GM19193 (cell line): Measurements from ENCODE around the gene CPNE9.

Experiments used
- POLR2A ChIP-seq: IDR thresholded peaks from 4 replicates; pipeline ENCODE4 v1.6.1; 2011; ENCODE audit not compliant: insufficient read depth, insufficient read length; ENCODE audit errors: extremely low read depth

The CPNE9 gene

DNA sequence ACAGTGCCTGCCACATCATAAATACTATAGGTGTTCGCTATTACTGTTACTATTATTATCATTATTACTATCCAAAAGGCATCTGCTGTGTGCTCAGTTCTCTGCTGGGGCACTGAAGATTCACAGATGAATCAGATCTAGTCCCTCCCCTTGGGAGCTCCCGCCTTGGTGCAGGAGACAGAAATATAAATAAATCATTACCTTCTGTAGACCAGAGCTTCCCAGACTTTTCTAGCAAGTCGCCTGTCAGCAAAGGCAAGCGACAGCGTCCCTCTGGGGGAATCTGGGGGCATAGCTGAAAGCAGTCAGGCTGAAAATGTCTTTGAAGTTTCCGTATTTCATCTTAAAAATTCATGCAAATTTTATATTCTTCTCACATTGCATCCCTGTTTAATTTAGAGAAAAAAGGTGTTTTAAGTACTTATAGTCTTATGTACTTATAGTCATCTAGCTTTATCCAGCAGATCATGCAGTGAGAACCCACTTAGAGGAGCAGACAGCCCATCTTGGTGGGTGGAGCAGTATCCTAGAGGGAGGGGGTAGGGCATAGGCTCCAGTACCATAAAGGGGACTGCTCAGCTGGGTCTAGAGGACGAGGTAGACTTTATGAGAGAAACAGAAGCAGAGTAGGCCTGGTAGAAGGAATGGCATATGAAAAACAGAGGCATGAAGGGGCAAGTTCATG lies 17.5 kb downstream of the CPNE9 start:
- TF ChIP-seq POLR2A: no peak

- no peak for TF ChIP-seq POLR2A
These were observed 18.0 kb downstream of the CPNE9 start for GRCh38 chr3:9721700-9722060.

GRCh38 chr3:9725775-9726515 lies 22.3 kb downstream of the CPNE9 start:
- TF ChIP-seq POLR2A: no peak

DNA sequence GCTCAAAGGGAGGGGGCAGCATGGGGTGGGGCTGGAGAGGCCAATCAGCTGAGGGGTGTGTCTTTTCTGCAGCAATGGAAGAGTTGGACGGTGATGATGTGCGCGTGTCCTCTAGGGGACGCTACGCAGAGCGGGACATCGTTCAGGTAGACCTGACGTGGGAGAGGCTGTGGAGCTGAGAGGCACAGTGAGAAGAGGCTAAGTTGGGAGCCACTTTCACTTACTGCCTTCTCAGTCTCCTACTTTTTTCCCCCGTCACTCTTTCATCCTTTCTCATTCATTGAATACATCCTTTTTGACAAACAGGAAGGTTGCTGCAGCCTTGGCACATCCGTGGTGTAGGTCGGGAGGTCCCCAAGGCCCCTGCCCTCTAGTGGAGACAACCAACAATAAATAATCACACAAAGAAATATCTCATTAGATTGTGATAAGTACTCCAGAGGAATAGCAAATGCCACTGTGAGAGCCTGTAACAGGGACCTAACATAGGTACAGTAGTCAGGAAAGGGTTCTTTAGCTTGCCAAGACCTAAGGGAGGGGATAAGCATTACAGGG lies 23.5 kb downstream of the CPNE9 start:
- no peak for TF ChIP-seq POLR2A

DNA sequence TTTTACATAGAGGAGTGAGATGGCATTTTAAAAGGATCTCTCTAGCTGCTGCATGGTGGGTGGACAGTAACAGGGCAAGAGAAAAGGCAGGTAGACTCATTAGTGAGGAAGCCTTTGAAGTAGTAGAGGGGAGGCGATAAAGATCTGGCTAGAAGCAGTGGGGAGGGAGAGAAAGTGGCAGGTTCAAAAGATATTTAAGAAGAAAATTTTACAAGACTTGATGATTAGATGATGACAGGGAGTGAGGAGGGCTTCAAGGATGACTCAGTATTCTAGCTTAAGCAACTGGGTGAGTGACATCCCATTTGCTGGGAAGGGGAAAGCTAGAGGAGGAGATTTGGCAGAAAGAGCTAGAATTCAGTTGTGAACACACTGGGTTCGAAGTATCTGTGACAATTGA lies 24.1 kb downstream of the CPNE9 start:
- no peak for TF ChIP-seq POLR2A

DNA sequence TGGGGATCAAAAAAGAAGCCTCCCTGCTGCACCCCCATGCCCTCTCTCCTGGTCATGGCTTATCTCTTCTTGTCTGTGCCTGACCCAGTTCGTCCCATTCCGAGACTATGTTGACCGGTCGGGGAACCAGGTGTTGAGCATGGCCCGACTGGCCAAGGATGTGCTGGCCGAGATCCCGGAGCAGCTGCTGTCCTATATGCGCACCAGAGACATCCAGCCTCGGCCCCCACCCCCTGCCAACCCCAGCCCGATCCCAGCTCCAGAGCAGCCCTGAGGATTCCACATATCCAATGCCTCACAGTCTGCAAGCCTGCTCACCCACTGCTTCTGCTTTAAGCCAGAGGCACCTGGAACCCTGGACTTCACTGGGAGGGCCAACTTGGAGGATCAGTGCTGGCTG lies 25.8 kb downstream of the CPNE9 start:
- TF ChIP-seq POLR2A: no peak

DNA sequence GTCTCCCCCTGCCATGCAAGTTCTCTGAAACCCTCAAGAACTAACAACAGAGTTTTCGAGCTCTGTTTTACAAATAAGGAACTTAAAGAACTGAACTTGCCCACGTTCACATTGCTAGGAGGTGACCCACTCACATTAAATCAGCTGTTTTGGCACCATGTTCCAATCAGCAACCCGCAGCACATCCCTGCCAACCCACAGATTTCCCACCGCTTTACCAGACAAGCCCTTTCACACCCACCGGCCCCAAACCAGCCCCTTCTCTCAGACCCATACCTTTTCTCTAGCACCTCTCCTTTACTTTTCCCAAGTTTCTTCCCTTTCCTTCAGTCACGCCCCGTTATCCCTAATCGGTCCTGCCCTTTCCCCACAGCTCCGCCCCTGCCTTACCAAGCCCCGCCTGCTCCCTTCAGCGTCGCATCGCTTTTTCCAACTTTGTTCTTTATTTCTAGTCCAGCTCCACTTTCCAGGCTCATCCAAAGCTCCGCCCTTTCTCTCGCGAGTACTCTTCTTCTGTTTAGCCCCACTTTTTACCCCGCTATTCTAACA lies 27.1 kb downstream of the CPNE9 start:
- no peak for TF ChIP-seq POLR2A

GRCh38 chr3:9731206-9732079 lies 27.8 kb downstream of the CPNE9 start, which contains the start of gene BRPF1:
Gene BRPF1, plus strand, starts transcription at chr3:9731735. Its CDS starts 2,406 bp downstream, at chr3:9734141.
- peak; percentile 81 for TF ChIP-seq POLR2A

- TF ChIP-seq POLR2A: no peak
These were observed 28.6 kb downstream of the CPNE9 start for GRCh38 chr3:9732080-9732739.

- no peak for TF ChIP-seq POLR2A
These were observed 29.1 kb downstream of the CPNE9 start for GRCh38 chr3:9732740-9733115.

GRCh38 chr3:9736831-9737230 lies 33.2 kb downstream of the CPNE9 start:
- TF ChIP-seq POLR2A: no peak

- no peak for TF ChIP-seq POLR2A
These were observed 35.5 kb downstream of the CPNE9 start for GRCh38 chr3:9739181-9739580.

- no peak for TF ChIP-seq POLR2A
These were observed 38.9 kb downstream of the CPNE9 start for GRCh38 chr3:9742560-9742959.

- TF ChIP-seq POLR2A: no peak
These were observed 39.9 kb downstream of the CPNE9 start for GRCh38 chr3:9743548-9743947.

DNA sequence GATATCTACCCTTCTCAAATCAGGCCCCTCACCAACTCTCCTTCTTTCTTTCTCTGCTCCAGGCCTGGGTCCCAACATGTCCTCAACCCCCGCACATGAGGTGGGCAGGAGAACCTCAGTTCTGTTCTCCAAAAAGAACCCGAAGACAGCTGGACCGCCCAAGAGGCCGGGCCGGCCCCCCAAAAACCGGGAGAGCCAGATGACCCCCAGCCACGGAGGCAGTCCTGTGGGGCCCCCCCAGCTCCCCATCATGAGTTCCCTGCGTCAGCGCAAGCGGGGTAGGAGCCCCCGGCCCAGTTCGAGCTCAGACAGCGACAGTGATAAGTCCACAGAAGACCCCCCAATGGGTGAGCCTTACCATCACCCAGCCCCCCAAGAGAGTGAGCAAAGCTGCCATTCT lies 40.5 kb downstream of the CPNE9 start:
- TF ChIP-seq POLR2A: no peak

DNA sequence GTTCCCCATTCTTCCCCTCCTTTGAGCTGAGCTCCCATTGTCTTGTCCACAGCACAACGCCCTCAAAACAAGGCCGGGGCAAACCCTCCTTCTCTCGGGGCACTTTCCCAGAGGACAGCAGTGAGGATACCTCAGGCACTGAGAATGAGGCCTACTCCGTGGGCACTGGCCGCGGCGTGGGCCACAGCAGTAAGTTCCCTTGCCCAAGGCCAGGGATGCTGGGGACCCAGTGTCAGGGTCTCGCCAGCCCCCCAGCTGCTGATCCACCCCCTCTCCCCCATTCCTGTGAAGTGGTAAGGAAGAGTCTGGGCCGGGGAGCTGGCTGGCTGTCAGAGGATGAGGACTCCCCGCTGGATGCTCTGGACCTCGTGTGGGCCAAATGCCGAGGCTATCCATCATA lies 41.9 kb downstream of the CPNE9 start:
- TF ChIP-seq POLR2A: no peak
